NCI-H1694 treated with DMSO at 0.1 percent for 48 hours (cell line): ENCODE data around the gene LAMA2.

Experiments used
- DNase-seq: peaks from one replicate; lab custom pipeline; 2025; lab: John Stamatoyannopoulos, UW

LAMA2 gene

GRCh38 chr6:128899341-128900050, 16.6 kb downstream of the LAMA2 start:
- no peak for DNase-seq

- no peak for DNase-seq
These were observed 20.8 kb downstream of the LAMA2 start for GRCh38 chr6:128903715-128904114.

GRCh38 chr6:128914051-128914450, 31.1 kb downstream of the LAMA2 start:
- no peak for DNase-seq

- DNase-seq: no peak
These were observed 35.9 kb downstream of the LAMA2 start for GRCh38 chr6:128918886-128919285.

DNA sequence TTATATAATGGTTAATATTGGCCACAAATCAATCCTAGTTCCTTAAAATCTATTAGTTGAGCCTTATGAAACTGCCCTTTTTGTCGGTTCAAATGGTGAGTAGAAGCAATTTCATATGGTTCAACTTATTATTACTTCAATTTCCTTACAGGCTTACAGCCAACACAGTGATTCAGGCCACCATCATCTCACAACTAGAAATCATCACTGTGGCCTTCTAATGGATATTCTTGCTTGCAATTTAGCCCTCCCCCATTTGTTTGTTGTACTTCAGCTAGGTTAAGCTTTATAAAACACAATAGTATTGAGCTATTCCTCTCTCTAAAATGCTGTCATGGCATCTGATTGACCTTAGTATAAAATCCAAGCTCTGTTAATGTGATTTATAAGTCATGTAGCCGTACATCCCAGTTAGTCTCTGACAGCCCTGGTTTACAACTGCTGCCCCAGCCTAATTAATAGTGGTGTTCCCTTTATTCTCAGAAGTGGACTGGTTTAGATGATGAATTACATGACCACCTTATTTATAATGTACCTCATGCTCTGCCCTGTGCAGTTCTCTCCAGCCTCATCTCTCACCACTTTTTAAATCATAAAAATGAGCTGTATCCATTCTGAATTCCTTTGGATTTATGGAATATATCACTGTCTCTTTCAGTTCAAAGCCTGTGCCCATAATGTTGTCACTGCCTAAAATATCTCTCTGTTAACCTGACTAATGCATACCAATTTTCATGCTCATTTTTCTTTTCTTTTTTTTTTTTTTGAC, 36.7 kb downstream of the LAMA2 start:
- no peak for DNase-seq

GRCh38 chr6:128925765-128926164, 42.8 kb downstream of the LAMA2 start:
- no peak for DNase-seq

DNA sequence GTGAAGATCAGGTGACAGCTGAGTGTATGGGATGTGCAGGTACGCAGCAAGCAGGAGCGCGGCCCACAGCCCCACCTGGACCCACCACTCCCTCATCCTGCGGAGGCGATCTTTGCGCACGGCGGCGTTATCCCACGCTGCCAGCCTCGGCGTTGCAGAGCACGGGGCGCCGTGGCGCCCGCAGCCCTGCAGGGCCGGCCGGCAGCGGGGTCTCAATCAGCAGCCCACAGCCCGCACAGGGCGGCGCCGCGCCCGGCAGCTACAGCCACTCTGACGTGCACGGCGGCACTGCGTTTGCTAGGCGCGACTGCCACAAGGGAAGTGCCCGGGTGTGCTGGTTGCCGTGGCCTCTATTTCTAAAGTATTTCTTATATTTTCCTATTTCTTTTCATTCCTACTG, 46.9 kb downstream of the LAMA2 start:
- no peak for DNase-seq

DNA sequence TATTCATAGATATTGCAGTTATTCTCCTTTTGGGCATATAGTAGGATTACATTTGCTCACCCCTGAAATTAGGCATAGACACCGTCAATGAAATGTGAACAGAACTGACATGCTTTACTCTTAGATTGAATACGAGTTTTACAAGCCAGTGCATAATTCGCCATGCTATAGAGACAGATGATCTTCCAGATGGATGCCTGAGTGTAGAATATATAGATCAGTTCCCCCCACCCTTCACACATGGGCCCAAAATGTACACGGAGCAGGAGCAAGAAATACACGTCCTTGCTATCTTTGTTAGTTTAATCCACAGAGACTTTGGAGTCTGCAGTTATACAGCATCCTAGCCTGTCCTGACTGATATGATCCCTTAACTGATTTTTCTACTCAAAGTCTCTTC, 47.4 kb downstream of the LAMA2 start:
- DNase-seq: no peak

DNA sequence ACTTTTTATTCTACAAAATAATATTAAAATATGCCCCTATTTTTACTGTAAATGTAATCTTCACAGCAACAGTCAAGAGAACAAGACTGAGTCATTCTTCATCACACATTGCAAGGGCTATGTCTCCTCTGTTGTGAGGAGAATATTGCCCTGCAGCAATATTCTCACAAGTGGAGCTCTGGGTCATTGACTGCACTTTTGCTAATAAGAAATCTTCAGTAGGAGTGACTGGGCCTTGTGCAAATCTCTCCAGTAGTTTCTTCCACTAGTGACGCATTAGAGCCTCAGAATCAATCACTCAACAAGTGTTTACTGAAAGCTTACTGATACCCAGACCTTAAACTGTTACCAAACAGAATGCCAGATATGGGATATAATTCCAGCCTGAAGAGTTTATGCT, 49.1 kb downstream of the LAMA2 start:
- no peak for DNase-seq

DNA sequence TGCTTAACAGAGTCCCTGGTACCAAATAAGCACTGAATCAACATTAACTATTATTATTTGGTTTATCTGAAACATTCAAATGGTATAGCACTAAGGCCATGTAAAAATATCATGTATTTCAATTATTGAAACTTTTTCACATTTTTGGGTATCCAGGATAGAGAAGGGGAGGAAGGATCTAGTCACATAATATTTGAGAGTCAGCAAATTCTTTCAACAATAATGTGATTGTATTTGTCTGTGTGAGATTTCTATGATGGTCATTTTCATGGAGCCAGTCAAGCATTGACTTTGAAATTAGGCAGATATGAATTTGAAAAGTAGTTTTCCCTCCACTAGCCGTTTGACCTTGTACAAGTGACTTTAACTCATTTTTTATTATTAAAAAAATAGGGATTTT, 67.9 kb downstream of the LAMA2 start:
- DNase-seq: no peak

DNA sequence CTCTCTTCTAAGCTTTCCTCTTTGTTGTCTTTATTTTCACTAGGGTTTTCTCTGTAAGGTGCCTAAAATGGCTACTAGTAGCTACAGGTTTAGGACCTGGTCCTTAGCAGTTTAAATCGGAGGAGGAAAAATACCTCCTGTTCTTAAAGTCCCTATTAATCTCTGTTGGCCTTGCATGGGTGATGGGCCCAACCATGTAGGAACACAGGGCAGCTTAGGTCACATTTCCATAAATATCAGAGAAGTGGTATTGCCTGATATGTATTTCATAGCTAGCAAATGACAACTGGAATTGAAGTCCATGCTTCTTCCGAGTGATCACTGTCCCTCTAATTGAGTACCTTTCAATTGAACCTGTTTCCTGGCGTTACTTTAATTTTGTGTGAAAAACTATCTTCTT, 70.0 kb downstream of the LAMA2 start:
- no peak for DNase-seq

- DNase-seq: no peak
These were observed 71.5 kb downstream of the LAMA2 start for GRCh38 chr6:128954308-128955043.

GRCh38 chr6:128963561-128963960, 80.6 kb downstream of the LAMA2 start:
- no peak for DNase-seq

DNA sequence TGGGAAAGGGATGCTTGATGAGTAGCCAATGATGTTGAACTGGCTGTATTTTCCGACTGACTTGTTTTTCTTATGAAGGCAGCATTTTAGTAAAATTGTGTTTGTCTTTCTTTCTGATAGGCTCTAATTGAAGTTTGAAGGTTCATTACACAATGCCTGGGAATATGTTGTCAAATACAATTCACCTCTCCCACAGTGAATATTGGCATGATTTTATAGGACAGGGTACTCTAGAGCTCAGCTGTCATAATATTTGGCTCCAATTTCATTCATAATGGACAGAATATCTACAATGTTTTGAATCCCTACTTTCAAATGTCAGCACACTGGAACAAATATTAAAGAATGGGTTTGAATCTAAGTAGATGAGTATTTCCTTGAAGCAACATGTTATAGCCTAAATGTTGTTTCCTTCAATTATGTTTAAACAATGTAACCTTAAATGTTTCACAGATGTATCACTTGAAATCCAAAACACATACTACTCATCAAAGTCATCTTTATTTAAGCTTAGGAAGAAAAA, 81.4 kb downstream of the LAMA2 start:
- DNase-seq: no peak

DNA sequence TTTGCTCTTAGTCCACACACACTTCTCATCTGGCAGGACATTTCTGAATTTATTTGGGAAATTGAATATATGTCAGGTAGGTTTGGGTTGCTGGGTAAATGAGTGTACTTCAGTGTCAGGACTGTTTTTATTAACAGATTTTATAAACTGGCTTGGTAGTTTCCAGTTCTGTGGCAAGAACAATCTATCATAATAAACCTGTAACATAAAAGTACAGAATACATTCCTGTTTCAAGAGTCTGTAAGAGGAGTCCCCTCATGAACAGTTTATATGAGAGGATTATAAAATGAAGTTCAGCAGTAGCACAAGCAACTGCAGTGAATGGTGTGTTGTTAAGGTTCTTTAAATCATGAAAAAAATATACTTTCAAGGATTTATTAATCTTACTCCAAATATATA, 81.8 kb downstream of the LAMA2 start:
- DNase-seq: no peak

DNA sequence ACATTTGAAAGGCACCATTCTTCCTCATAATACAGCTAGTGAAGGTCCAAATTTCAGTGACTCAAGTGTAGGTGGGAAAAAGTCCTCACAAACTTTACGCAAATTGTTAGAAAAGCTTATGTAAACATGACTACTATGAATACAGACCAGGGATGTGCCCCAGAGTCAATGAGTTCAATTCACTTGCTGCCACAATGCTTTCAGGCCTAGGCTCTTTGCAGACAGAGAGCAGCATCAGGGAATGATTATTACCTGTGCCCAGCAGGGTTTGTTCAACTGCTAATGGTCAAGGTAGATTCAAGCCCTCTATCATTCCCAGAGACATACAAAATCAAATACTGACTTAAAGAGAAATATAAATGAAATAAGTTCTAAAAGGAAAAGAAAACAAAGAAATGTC, 84.0 kb downstream of the LAMA2 start:
- DNase-seq: no peak

DNA sequence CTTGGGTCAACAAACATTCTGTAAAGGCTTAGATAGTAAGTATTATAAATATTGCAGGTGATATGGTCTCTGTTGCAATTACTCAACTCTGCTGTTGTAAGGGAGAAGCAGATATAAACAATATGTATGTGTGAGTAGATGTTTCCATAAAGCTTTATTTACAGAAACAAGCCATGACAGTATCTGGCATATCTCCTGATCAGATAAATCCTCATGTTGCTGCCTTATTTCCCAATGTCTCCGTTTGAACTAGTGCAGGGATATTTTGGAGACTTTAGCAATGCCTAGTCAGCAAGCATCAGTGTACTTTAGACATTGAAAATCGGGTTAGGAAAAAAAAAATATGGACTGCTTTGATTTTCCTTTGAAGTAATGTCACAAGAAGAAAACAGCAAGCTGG, 96.1 kb downstream of the LAMA2 start:
- DNase-seq: no peak

GRCh38 chr6:128981716-128982115, 98.8 kb downstream of the LAMA2 start:
- DNase-seq: no peak

GRCh38 chr6:128990360-128990759, 107.4 kb downstream of the LAMA2 start:
- DNase-seq: no peak

GRCh38 chr6:128990915-128991314, 108.0 kb downstream of the LAMA2 start:
- DNase-seq: no peak

- DNase-seq: no peak
These were observed 110.2 kb downstream of the LAMA2 start for GRCh38 chr6:128993166-128993565.

DNA sequence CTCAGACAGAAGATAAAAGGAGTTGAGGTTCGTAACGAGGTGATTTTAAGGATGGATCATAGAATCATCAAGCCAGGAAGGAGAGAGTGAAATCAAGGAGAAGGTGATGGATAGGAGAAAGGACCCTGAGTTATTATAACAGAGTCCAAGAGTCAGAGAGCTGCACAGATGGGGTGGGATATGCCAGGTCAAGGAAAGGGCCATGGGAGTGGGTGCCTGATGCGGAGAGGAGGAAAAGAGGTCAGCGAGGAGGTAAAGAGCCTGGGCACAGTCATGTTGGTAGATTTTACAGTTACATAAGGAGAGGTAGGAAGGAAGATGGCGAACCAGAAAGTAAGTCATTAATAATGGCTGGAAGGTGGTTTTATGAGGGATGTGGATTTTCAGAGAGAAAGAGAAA, 114.9 kb downstream of the LAMA2 start:
- no peak for DNase-seq
